ENCODE measurements around the gene COL18A1. TPM values are rescaled to one million over a fixed set of nuclear protein-coding genes. Genes with fewer than 3 reads are reported as not detected.

Gene COL18A1
- total RNA-seq, 1 donor = 33.7 TPM

- no peak for DNase-seq (ENCODE audit: low read depth)
- TF ChIP-seq CTCF (IDR thresholded peaks at IDR 0.05; ENCODE audit: insufficient read depth, low read depth, low read length) = no peak
- H3K4me3 ChIP-seq (ENCODE audit: low read depth, low read length) = no peak overlapping the region
Observed at GRCh38 chr21:45508607-45509565, 103.9 kb downstream of the COL18A1 start.

DNA sequence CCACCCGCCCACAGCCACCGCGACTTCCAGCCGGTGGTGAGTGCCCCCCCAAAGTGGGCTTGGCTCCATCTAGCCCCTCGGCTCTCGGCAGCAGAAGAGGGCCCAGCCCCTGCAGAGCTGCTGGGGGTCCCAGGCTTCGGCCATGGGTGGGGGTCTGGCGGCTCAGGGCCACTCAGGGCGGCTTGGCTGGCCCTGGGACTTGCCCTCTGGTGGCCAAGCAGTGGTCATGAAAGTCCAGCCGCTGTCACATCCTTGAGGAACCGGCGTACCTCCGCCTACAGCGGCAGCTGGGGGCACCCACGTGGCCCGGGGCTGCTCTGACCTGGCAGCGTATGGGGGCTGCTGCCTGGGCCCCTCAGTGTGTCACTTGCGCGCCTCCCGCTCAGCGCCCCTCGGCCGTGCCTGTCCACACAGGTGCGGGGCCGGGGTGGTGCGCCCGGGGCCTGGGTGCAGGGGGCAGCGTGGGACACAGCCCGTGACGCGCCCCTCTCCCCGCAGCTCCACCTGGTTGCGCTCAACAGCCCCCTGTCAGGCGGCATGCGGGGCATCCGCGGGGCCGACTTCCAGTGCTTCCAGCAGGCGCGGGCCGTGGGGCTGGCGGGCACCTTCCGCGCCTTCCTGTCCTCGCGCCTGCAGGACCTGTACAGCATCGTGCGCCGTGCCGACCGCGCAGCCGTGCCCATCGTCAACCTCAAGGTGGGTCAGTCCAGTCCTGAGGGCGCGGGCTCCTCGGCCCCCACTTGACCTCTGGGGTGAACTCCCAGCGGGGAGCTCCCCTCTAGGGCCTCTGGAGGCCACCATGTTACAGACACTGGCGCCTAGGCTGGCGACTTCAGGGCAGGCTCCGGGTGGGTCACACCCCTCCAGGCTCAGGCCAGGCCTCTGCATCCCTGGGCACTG, 104.9 kb downstream of the COL18A1 start:
- TF ChIP-seq CTCF (IDR thresholded peaks at IDR 0.05; ENCODE audit: insufficient read depth, low read depth, low read length) = no peak
- no peak overlapping the region for H3K4me3 ChIP-seq (ENCODE audit: low read depth, low read length)
- DNase-seq (ENCODE audit: low read depth) = no peak

DNA sequence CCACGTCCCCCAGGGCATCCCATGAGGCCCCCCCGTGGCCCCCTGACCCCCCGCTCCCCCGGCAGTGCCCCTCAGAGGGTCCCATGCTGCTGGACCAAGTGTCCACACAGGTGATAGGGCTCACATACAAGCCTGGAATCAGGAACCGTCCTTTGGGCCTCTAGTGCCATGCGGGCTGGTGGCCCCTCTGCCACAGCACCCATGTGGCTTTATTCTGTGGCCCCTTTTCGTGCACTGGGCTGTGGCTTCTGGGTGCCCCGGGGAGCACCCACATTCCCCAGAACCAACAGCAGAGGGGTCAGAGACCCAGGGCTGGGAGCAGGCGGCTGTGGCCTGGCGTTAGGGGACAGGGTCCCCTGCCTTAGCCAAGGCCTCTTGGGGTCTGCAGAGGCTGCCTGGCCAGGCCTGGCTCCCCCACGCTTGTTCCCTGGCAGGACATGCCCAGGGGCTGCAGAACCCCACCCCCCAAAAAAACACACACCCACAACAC, 105.5 kb downstream of the COL18A1 start:
- H3K4me3 ChIP-seq (ENCODE audit: low read depth, low read length) = no peak overlapping the region
- TF ChIP-seq CTCF (IDR thresholded peaks at IDR 0.05; ENCODE audit: insufficient read depth, low read depth, low read length) = no peak
- no peak for DNase-seq (ENCODE audit: low read depth)

DNA sequence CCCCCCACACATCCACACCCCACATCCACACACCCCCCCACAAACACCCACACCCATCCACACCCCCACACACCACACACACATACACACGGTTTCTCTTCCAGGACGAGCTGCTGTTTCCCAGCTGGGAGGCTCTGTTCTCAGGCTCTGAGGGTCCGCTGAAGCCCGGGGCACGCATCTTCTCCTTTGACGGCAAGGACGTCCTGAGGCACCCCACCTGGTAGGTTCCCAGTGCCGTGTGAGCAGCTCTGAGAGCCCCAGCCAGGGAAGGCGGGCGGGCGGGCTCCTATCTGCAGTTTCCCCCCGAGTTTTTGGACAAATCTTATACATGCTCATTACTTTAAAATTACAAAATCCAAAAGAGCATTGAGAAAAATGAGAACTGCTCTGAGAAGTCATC, 106.0 kb downstream of the COL18A1 start:
- TF ChIP-seq CTCF (IDR thresholded peaks at IDR 0.05; ENCODE audit: insufficient read depth, low read depth, low read length) = no peak
- no peak for DNase-seq (ENCODE audit: low read depth)
- H3K4me3 ChIP-seq (ENCODE audit: low read depth, low read length) = no peak overlapping the region

DNA sequence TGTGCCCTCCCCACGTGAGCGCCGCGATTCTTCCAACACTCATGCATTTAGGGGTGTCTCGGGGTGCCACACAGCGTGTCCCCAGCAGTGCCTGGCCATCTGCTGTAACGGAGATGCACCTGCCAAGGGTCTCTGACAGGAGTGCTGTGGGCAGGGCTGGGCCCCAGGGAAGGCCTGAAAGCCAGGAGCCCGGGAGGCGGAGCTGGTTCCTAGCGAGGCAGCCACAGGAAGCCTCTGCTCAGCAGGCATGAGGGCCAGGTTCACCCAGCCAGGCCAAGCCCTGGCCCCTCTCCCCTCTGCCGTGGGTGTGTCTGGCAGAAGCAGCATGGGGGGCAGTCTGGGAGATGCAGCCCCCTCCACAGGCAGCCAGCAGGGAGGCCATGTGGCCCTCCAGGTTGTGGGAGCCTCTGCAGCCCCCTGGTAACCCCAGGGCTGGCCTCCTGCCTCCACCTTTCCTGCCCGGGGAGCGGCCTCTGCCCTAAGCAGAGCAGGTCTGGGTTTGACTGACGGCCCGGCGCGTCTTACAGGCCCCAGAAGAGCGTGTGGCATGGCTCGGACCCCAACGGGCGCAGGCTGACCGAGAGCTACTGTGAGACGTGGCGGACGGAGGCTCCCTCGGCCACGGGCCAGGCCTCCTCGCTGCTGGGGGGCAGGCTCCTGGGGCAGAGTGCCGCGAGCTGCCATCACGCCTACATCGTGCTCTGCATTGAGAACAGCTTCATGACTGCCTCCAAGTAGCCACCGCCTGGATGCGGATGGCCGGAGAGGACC, 106.9 kb downstream of the COL18A1 start:
- H3K4me3 ChIP-seq (ENCODE audit: low read depth, low read length) = no peak overlapping the region
- TF ChIP-seq CTCF (IDR thresholded peaks at IDR 0.05; ENCODE audit: insufficient read depth, low read depth, low read length) = no peak
- no peak for DNase-seq (ENCODE audit: low read depth)

- no peak for DNase-seq (ENCODE audit: low read depth)
- H3K4me3 ChIP-seq (ENCODE audit: low read depth, low read length) = no peak overlapping the region
- TF ChIP-seq CTCF (IDR thresholded peaks at IDR 0.05; ENCODE audit: insufficient read depth, low read depth, low read length) = no peak
Observed at GRCh38 chr21:45512626-45513002, 107.6 kb downstream of the COL18A1 start.
